Type B pancreatic cell (in vitro differentiated cells): ENCODE data around the gene ZSWIM8. TPM values are rescaled to one million over a fixed set of nuclear protein-coding genes. Genes with fewer than 3 reads are reported as not detected.
A peak's percentile ranks its signal among the peaks of the same experiment; 100 is the strongest.

Experiments used
- DNase-seq: peaks from one replicate; pipeline ENCODE4 v3.0.0; 2021; ENCODE audit warnings: mixed read lengths; ENCODE audit not compliant: unreplicated experiment; ENCODE audit errors: extremely low spot score
- H3K27ac Mint-ChIP-seq: 2 replicates; pipeline ENCODE4 v1.8.0; 2021; ENCODE audit warnings: mild to moderate bottlenecking, mixed read lengths
- H3K27me3 Mint-ChIP-seq: 2 replicates; pipeline ENCODE4 v1.8.0; 2021; ENCODE audit warnings: mixed read lengths
- H3K36me3 Mint-ChIP-seq: 2 replicates; pipeline ENCODE4 v1.8.0; 2021; ENCODE audit warnings: mixed read lengths
- H3K4me1 Mint-ChIP-seq: one replicate; pipeline ENCODE4 v1.8.0; 2021; ENCODE audit warnings: mixed read lengths; ENCODE audit not compliant: unreplicated experiment
- H3K4me3 Mint-ChIP-seq: 2 replicates; pipeline ENCODE4 v1.8.0; 2021; ENCODE audit warnings: mild to moderate bottlenecking, mixed read lengths
- H3K9me3 Mint-ChIP-seq: 2 replicates; pipeline ENCODE4 v1.8.0; 2021; ENCODE audit warnings: mixed read lengths
- CTCF ChIP-seq: fragments of 200-600 bp; sonication (generic); conservative IDR thresholded peaks from 2 replicates; pipeline ENCODE4 v1.5.0; 2021; ENCODE audit warnings: antibody characterized with exemption, mild to moderate bottlenecking
- total RNA-seq: library from RNA; stranded (reverse); gene quantifications from 2 replicates; pipeline ENCODE4 v1.2.1, GENCODE V29; 2021; ENCODE audit warnings: low replicate concordance

ZSWIM8 gene
- total RNA-seq, 1 donor from 2014 or later = 139 TPM

- Mint-ChIP-seq H3K4me3 (peak overlapping the region; percentile 100), H3K27ac (peak overlapping the region; percentile 100), H3K36me3 (peaks cover 8% of the 10 kb centered on the region), H3K27me3 (no peaks in the 10 kb centered on the region), H3K4me1 (peaks cover 22% of the 10 kb centered on the region), H3K9me3 (no peaks in the 10 kb centered on the region)
- TF ChIP-seq CTCF = no peak
- DNase-seq = peak; percentile 74
These were observed 40.8 kb upstream of the ZSWIM8 start for GRCh38 chr10:73744664-73744975.

GRCh38 chr10:73746721-73747120 lies 38.7 kb upstream of the ZSWIM8 start:
- peak overlapping the region; percentile 70 for H3K4me3 Mint-ChIP-seq

GRCh38 chr10:73750819-73751218 lies 34.6 kb upstream of the ZSWIM8 start:
- Mint-ChIP-seq H3K27ac (peak overlapping the region; percentile 34), H3K36me3 (peaks cover 27% of the 10 kb centered on the region), H3K27me3 (no peaks in the 10 kb centered on the region)

More at GRCh38 chr10:73746721-73747120, 38.7 kb upstream of the ZSWIM8 start:
- H3K27ac Mint-ChIP-seq = no peak overlapping the region
- TF ChIP-seq CTCF = no peak
- H3K9me3 Mint-ChIP-seq = no peaks in the 10 kb centered on the region
- H3K36me3 Mint-ChIP-seq = peaks cover 22% of the 10 kb centered on the region
- DNase-seq = no peak
- H3K4me1 Mint-ChIP-seq = peaks cover 22% of the 10 kb centered on the region
- H3K27me3 Mint-ChIP-seq = no peaks in the 10 kb centered on the region

GRCh38 chr10:73756183-73756582 lies 29.2 kb upstream of the ZSWIM8 start:
- DNase-seq = no peak
- Mint-ChIP-seq H3K9me3 (no peaks in the 10 kb centered on the region), H3K4me1 (no peaks in the 10 kb centered on the region), H3K27me3 (no peaks in the 10 kb centered on the region), H3K36me3 (peaks cover 14% of the 10 kb centered on the region), H3K4me3 (no peak overlapping the region), H3K27ac (no peak overlapping the region)
- TF ChIP-seq CTCF = no peak

More at GRCh38 chr10:73750819-73751218, 34.6 kb upstream of the ZSWIM8 start:
- Mint-ChIP-seq H3K4me3 (no peak overlapping the region), H3K4me1 (peaks cover 8% of the 10 kb centered on the region), H3K9me3 (no peaks in the 10 kb centered on the region)
- no peak for DNase-seq
- no peak for TF ChIP-seq CTCF

GRCh38 chr10:73758704-73759511 lies 26.5 kb upstream of the ZSWIM8 start:
- TF ChIP-seq CTCF = no peak
- H3K4me1 Mint-ChIP-seq = no peaks in the 10 kb centered on the region
- H3K4me3 Mint-ChIP-seq = no peak overlapping the region
- H3K36me3 Mint-ChIP-seq = peaks cover 20% of the 10 kb centered on the region
- no peaks in the 10 kb centered on the region for H3K27me3 Mint-ChIP-seq
- peak overlapping the region; percentile 57 for H3K27ac Mint-ChIP-seq
- no peak for DNase-seq
- H3K9me3 Mint-ChIP-seq = no peaks in the 10 kb centered on the region
